HL-60 (cell line): ENCODE results near the gene RNU1-4.
"Not testable (repeated sequence)": the region's sequence is repeated elsewhere in the genome, so short reads cannot be mapped to it uniquely, and the experiment has no call there.

Experiments used
- CTCF ChIP-seq: IDR thresholded peaks from one replicate; pipeline ENCODE4 v1.5.1; 2011; ENCODE audit warnings: low read length, control low read depth, inconsistent platforms; ENCODE audit not compliant: insufficient read depth
- POLR2AphosphoS5 ChIP-seq: IDR thresholded peaks from 2 replicates; pipeline ENCODE4 v1.6.1; 2012; ENCODE audit warnings: low read depth
- REST ChIP-seq: IDR thresholded peaks from 2 replicates; pipeline ENCODE4 v1.6.1; 2012; ENCODE audit warnings: low read depth; ENCODE audit not compliant: insufficient replicate concordance
- SPI1 ChIP-seq: IDR thresholded peaks from 2 replicates; pipeline ENCODE4 v1.6.1; 2012; ENCODE audit warnings: low read depth, mild to moderate bottlenecking, borderline replicate concordance

GRCh38 chr1:16781033-16781432, 40.7 kb downstream of the RNU1-4 start:
- not testable (repeated sequence) for TF ChIP-seq CTCF, SPI1, POLR2AphosphoS5, REST
